Aorta (tissue), 5 donors: ENCODE results near the gene PTH1R. TPM values are rescaled to one million over a fixed set of nuclear protein-coding genes. Genes with fewer than 3 reads are reported as not detected.
"Not testable (repeated sequence)": the region's sequence is repeated elsewhere in the genome, so short reads cannot be mapped to it uniquely, and the experiment has no call there.

Source experiments
- ATAC-seq: fragments of 200-7000 bp; cut with Tn5 transposase; one replicate; pipeline ENCODE4 v1.9.1; 2022; ENCODE audit warnings: moderate library complexity; ENCODE audit not compliant: low FRiP score
- DNase-seq, 2 donors: peaks; one replicate each; pipeline ENCODE4 v3.0.0-alpha.2; 2020
- H3K27ac ChIP-seq, 2 donors: one replicate each; pipeline ENCODE4 v1.5.1; 2013; ENCODE audit warnings: low read length in 2 of 2, mild to moderate bottlenecking in 2 of 2, moderate library complexity in 2 of 2, control low read depth in 1 of 2, inconsistent platforms in 1 of 2, low read depth in 1 of 2
- H3K27me3 ChIP-seq, 2 donors: one replicate each; pipeline ENCODE4 v1.6.1; 2013; ENCODE audit warnings: control low read depth in 1 of 2, low read length in 1 of 2, mild to moderate bottlenecking in 1 of 2, moderate library complexity in 1 of 2; ENCODE audit not compliant: insufficient read depth in 2 of 2, control insufficient read depth in 1 of 2
- H3K36me3 ChIP-seq, 2 donors: one replicate each; pipeline ENCODE4 v1.6.1; 2013; ENCODE audit warnings: control low read depth in 1 of 2, low read length in 1 of 2, mild to moderate bottlenecking in 1 of 2; ENCODE audit not compliant: insufficient read depth in 2 of 2, control insufficient read depth in 1 of 2
- H3K4me1 ChIP-seq, 2 donors: one replicate each; pipeline ENCODE4 v1.6.1; 2013; ENCODE audit warnings: low read length in 2 of 2, control low read depth in 1 of 2, mild to moderate bottlenecking in 1 of 2, moderate library complexity in 1 of 2; ENCODE audit not compliant: insufficient read depth in 2 of 2, control insufficient read depth in 1 of 2
- H3K4me3 ChIP-seq, 2 donors: one replicate each; pipeline ENCODE4 v1.5.1; 2013; ENCODE audit warnings: low read length in 2 of 2, control low read depth in 1 of 2, mild to moderate bottlenecking in 1 of 2
- H3K9me3 ChIP-seq: one replicate; pipeline ENCODE4 v1.6.1; 2013; ENCODE audit warnings: mild to moderate bottlenecking, low read length; ENCODE audit not compliant: control insufficient read depth
- WGBS, 2 donors: extraction: QIAGEN DNeasy Blood & Tissue Kit; methylation state at CpG; one replicate each; pipeline ENCODE4 v1.1.7; 2013; 5-methylcytosine and 5-hydroxymethylcytosine counted together
- intact Hi-C, 2 donors: fragments of 100-400 bp; cut with DNase I; formaldehyde crosslinking; loops; one replicate each; pipeline versions ENCODE4 v1.14.2 to v1.15.0; 2022
- polyA plus RNA-seq, 2 donors: library from polyadenylated mRNA; stranded (reverse); fragments of 200-250 nt; gene quantifications; one replicate each; pipeline ENCODE4 v1.2.3, GENCODE V29; 2013
- total RNA-seq, 2 donors: library from RNA; stranded (reverse); fragmentation: NEBNext Ultra II Directional; extraction: Animal tissue kit (Norgen Biotek cat#: 25700); gene quantifications; one replicate each; pipeline ENCODE4 v1.2.1, GENCODE V29; 2021
- donor health status: healthy with polysubstance abuse.
- donor health status: Bipolar disorder and iron deficiency.
- donor health status: DM: no; HTN: no; CAD: no.
- donor health status: DM: no; HTN: no; CAD: no.
- donor health status: DM: yes; HTN: yes; CAD: no.

PTH1R gene
- total and polyA plus RNA-seq, 4 donors: 6.6 to 38.6 (median 7.6) TPM

DNA sequence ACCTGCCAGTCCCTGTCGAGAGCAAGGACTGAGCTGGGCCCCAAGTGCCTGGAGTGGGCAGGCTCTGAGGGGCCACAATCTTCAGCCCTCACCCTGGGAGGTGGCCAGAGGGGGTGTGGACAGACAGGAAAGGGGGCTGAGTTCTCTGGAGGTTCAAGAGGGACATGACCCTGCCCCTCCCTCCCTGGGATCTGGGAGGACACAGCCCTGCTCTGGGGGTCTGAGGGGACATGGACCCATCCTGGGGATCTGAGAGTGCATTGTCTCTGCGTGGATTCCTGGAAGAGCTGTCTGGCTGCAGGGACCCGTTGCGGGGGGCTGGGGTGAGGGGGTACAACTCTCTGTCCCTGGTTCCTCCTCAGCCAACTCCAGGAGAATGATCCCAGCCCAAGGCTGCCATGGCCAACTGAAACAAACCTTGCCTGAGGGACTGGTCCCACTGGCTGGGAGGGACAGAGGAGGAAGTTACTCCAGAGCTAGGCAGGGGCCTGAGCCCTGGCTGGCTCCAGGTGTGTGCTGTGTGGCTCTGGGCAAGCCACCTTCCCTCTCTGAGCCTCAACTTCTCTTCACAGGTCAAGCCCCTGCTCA lies 29.0 kb downstream of the PTH1R start:
- Histone ChIP-seq H3K36me3 (no peaks in the 10 kb centered on the region), H3K27me3 (no peaks in the 10 kb centered on the region), H3K4me1 (no peaks in the 10 kb centered on the region), H3K27ac (no peak overlapping the region), H3K4me3 (no peak overlapping the region), H3K9me3 (no peaks in the 10 kb centered on the region)
- intact Hi-C loops: loop anchor here in 1 of 2 donors (5.0 kb wide), 1 partner anchor 39 kb away; no protein-coding TSS in a partner anchor
- DNase-seq (peak; percentile 29 to 69), ATAC-seq (no peak)
- 78 to 80% methylated on average over 4 of the region's 4 CpGs for WGBS, 2 donors

DNA sequence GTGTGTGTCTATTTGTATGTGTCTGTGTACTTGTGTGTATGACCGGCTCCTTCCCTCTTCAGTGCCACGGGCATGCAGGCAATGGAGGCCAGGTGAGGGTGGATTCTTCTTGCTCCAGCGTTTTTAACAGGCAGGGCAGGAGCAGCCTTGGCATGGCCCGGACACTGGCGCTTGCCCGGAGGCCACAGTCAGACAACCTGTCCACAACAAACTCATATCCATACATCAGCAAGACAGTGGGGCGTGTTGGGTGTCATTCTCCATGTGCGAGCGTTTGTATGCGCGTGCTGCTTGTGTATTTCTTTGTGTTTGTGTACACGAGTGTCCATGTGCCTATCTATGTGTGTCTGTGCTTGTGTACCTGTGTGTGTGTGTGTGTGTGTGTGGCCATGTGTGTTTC lies 29.8 kb downstream of the PTH1R start:
- intact Hi-C loops: loop anchor here in 1 of 2 donors (5.0 kb wide), 1 partner anchor 40 kb away; no protein-coding TSS in a partner anchor

DNA sequence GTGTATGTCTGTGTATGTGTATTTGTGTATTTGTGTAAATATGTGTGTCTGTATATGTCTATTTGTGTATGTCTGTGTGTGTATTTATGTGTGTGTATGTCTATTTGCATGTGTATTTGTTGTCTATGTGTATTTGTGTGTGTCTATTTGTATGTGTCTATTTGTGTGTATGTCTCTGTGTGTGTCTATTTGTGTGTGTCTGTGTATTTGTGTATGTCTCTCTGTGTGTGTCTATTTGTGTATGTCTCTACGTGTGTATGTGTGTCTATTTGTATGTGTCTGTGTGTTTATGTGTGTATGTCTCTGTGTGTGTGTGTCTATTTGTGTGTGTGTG lies 30.4 kb downstream of the PTH1R start:
- no peak for ATAC-seq
- H3K4me3 ChIP-seq: no peak overlapping the region
- DNase-seq: no peak
- intact Hi-C loops: loop anchor here (2.0 to 5.0 kb wide), 2 partner anchors 41 kb away; no protein-coding TSS in a partner anchor
- 5 to 12% methylated on average over 1 of the region's 1 CpG for WGBS, 2 donors
- H3K36me3 ChIP-seq: no peaks in the 10 kb centered on the region
- H3K4me1 ChIP-seq: no peaks in the 10 kb centered on the region
- H3K9me3 ChIP-seq: no peaks in the 10 kb centered on the region
- H3K27ac ChIP-seq: no peak overlapping the region
- H3K27me3 ChIP-seq: no peaks in the 10 kb centered on the region

More for the DNA sequence above, 29.8 kb downstream of the PTH1R start:
- Histone ChIP-seq H3K4me1 (no peaks in the 10 kb centered on the region), H3K9me3 (no peaks in the 10 kb centered on the region), H3K27me3 (no peaks in the 10 kb centered on the region), H3K4me3 (no peak overlapping the region), H3K27ac (no peak overlapping the region), H3K36me3 (no peaks in the 10 kb centered on the region)
- 73 to 81% methylated on average over 12 of the region's 12 CpGs for WGBS, 2 donors
- no peak for ATAC-seq
- DNase-seq: peak; percentile 30 to 39

DNA sequence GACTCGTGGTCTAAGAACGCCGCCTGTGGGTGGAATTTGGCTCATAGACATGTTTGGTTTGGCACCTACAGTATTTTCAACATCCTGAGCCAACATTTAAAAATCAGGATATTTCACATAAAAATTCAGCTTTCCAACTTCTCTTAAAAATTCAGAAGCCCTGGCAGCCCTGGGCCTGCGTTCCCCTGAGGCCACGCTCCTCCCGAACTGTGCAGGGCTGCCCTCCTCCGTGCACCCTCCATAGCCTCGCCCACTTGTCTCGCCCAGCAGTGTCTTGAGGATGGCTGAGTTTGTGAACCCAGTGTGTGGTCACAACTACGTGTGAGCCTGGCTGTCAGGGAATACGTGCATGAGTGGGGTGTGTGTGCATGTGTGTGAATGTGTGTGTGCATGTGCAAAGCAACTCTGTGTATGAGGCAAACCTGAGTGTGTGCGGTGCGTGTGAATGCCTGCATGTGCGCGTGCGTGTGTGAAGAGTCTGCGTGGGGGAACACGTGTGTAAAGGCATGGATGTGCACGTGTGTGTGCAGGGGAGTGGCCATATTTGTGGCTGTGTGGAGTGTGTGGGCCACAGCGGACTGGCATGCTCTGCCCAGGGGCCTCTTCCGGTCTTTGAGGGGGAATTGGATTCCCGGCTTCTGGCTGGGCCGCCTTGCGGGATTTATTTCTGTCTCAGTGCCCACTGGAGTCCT lies 30.9 kb downstream of the PTH1R start:
- H3K27ac ChIP-seq: no peak overlapping the region
- DNase-seq (peak; percentile 77), ATAC-seq (peak; percentile 62)
- H3K4me1 ChIP-seq: no peaks in the 10 kb centered on the region
- H3K27me3 ChIP-seq: no peaks in the 10 kb centered on the region
- no peaks in the 10 kb centered on the region for H3K36me3 ChIP-seq
- H3K4me3 ChIP-seq: no peak overlapping the region
- H3K9me3 ChIP-seq: no peaks in the 10 kb centered on the region
- 1 to 7% methylated on average over 24 of the region's 24 CpGs for WGBS, 2 donors
- intact Hi-C loops: loop anchor here (2.0 to 5.0 kb wide), 2 partner anchors 41 to 42 kb away; no protein-coding TSS in a partner anchor

DNA sequence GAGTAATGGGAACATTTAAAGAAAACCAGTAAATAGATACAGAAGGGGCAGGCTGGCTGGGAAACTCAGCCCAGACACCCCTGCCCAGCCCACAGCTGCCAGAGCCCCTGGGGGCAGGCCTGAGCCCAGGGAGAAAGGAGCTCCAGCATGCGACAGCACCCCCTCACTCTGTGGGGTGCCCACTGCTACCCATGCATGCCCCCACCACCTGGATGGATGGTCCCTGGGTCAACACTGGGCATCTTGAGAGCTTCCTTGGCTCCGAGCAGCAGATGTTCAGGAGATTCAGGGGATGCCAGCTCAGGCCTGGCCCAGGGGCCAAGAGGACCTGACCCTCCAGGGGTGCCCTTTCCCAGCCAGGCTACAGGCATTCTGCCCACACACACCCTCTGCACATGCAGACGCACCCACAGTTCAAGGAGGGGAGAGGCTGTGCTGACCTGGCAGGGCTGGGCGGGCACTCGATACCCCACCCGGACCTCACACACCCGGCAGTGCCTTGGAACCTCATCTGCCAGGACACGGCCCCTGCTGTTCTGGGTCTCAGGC lies 31.5 kb downstream of the PTH1R start:
- ATAC-seq (peak; percentile 4), DNase-seq (no peak)
- intact Hi-C loops: loop anchor here (1.0 to 5.0 kb wide), 3 partner anchors 42 to 204 kb away; no protein-coding TSS in a partner anchor
- Histone ChIP-seq H3K27ac (no peak overlapping the region), H3K4me3 (no peak overlapping the region), H3K9me3 (no peaks in the 10 kb centered on the region), H3K27me3 (no peaks in the 10 kb centered on the region), H3K4me1 (no peaks in the 10 kb centered on the region), H3K36me3 (no peaks in the 10 kb centered on the region)
- WGBS, 2 donors: 11 to 16% methylated on average over 7 to 8 of the region's 8 CpGs

DNA sequence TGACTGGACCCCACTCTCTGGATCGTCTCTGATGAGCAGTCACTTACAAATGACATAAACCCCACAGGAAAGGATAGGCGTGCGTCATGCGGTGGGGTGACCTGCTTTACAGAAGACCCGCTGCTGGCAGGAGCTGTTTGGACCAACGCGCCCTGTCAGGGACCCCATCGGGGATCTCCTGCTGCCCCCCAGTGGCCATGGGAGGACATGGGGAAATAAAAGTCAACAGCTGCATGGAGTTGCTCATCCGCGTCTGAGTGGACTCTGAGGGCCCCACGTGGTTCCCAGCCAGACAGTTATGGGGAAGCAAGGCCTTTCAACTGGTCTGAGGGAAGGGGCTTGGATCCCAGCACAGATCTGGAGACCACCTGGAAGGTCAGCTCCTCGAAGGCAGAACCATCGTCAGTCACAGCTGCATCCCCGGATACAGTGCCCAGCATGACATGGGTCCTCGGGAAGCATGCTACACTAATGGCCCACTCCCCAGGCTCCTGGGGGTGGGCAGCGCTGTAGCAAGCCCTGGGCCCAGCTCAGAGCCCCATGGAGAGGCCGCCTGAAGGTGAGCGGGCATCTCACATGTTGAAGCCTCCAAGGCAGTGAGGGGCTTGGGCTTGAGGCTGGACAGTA lies 32.1 kb downstream of the PTH1R start:
- H3K27ac ChIP-seq: no peak overlapping the region
- WGBS, 2 donors: 15% methylated on average over 18 of the region's 18 CpGs
- H3K27me3 ChIP-seq: no peaks in the 10 kb centered on the region
- peak; percentile 77 for ATAC-seq
- intact Hi-C loops: loop anchor here (1.0 to 5.0 kb wide), 3 partner anchors 42 to 204 kb away; no protein-coding TSS in a partner anchor
- H3K4me3 ChIP-seq: no peak overlapping the region
- H3K4me1 ChIP-seq: no peaks in the 10 kb centered on the region
- no peaks in the 10 kb centered on the region for H3K9me3 ChIP-seq
- no peaks in the 10 kb centered on the region for H3K36me3 ChIP-seq
- DNase-seq: peak; percentile 92 to 94

DNA sequence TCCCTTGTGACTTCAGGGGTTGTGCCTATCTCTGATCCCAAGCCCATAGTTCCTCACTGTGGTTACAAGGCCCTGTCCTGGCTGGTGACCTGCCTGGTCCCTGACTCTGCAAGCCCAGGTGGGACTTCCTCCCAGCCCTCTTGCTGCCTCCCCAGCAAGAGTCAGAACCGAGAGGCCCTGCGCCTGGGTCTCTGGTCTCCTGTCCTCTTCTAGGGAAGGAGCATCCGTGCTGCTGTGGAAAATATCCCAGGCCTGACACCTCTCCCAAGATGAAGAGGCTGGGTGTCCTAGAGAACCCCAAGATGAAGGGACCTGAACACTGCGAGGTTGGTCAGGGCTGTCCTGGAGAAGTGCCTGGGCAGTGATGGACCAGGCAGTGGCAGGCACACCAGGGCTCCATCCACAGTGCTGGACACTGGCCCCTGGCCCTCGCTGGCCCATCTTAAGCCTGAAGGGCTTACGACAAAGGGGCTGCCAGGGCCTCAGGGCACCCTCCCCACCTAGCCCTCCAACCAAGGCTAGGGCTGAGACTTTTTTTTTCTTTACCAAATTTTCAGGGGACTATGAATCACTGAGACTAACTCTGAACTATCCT lies 32.7 kb downstream of the PTH1R start:
- DNase-seq (peak; percentile 30 to 48), ATAC-seq (no peak)
- no peaks in the 10 kb centered on the region for H3K9me3 ChIP-seq
- intact Hi-C loops: no loop called here
- no peak overlapping the region for H3K4me3 ChIP-seq
- no peaks in the 10 kb centered on the region for H3K27me3 ChIP-seq
- H3K27ac ChIP-seq: no peak overlapping the region
- WGBS, 2 donors: 75 to 78% methylated on average over 6 of the region's 6 CpGs
- no peaks in the 10 kb centered on the region for H3K36me3 ChIP-seq
- H3K4me1 ChIP-seq: no peaks in the 10 kb centered on the region

DNA sequence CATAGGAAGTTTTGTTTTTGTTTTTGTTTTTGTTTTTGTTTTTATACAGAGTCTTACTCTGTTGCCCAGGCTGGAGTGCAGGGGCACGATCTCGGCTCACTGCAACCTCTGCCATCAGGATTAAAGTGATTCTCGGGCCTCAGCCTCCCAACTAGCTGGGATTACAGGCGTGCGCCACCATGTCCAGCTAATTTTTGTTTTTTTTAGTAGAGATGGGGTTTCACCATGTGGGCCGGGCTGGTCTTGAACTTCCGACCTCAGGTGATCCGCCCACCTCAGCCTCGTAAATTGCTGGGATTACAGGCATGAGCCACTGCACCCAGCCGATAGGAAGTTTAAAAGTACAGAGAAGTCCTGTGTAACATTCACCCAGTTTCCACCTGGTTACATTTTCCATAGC lies 33.4 kb downstream of the PTH1R start:
- H3K4me1 ChIP-seq, H3K9me3 ChIP-seq, intact Hi-C loops, ATAC-seq, H3K36me3 ChIP-seq, H3K27me3 ChIP-seq, H3K4me3 ChIP-seq, H3K27ac ChIP-seq: not testable (repeated sequence)
- peak; percentile 18 to 62 for DNase-seq
- 89 to 92% methylated on average over 10 of the region's 10 CpGs for WGBS, 2 donors
